ENCODE measurements around the gene BCKDK.

Gene BCKDK

DNA sequence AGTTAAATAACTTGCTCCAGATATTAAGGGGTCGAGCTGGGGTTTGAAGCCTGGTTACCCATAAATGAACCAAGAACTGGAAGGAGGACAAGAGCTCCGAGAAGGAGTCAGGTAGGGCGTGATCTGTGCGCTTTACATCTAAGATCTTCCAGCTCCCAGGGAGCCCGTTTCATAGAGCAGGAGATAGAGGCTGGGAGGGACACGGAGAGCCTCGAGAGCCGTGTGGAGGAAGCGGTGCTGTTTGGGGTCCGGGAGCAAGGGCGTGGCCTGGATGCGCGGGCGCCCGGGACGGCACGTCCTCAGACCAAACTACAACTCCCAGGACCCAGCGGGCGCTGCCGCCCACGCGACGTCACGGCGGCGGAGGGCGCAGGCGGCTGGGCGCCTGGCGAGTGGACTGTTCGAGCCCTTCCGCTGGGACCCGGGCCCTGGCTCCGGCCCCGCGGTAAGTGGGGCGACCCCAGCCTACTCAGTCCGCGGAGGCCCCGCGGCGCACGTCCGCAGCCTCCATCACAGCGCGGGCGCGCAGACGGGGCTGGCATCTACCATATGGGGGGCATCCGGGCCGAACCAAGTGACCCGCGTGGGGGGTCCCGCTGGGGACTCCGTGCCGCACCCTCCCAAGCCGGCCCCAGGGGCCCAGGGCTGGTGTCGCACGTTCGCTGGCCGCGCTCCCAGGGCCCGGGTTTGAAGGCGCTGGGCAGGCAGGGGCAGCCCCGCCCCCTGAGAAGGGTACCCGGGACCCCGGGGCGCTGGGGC lies at the start of gene BCKDK:
Gene BCKDK, plus strand, starts transcription at position 352 of the 759 bp plus-strand sequence. CDS start 838 bp downstream, outside the sequence.
- DNase-seq: peak; percentile 78

DNA sequence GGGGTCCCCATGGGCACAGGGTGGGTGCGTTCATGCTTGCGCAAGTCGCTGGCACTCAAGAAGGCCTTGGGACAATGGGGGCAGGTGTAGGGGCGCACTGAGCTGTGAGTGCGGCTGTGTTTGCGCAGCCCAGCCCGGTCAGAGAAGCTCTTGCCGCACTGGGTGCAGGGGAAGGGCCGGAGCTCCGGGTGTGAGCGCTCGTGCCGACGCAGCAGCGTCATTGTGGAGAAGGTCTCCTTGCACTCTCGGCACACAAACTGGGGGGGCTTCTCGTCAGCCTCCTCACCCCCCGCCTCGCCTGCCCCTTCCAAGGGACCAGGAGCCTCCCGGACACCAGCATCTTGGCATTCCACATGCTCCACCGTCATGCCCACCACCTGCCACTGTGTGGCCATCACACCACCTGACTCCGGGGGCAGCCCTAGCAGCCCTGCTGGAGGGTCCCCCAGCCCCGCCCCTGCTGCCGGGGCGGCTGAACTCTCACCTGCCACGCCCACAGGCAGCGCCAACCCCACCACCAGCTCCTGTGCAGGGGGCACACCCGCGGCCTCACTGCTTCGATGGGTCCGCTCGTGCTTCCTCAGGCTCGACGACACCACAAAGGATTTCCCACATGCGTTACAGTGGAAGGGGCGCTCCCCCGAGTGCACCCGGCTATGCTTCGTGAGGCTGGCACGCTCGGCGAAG lies 46.9 kb upstream of the BCKDK start:
- DNase-seq: no peak

DNA sequence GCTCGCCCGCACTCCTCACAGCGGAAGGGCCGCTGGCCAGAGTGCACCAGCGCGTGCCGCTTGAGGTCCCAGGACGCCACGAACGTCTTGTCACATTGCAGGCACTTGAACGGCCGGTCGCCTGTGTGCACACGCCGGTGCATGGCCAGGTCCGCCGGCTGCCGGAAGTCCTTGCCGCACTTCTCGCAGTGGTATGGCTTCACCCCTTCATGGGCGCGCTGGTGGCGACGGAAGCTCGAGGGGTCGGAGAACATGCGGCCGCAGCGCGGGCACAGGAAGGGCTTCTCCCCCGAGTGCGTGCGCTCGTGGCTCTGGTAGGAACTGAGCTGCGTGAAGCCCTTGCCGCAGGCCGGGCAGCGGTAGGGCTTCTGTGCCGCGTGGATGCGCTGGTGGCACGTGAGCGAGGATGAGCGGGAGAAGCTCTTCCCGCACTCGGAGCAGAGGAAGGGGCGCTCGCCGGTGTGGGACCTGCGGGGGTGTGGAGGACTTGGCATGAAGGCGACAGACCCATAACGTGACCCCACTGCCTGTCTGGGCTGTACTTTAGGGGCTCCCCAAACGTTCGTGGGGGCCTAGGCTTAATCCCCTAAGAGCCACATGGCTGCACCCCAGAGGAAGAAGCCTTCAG lies 46.3 kb upstream of the BCKDK start:
- DNase-seq: no peak

- DNase-seq: no peak
Measured at GRCh38 chr16:31063495-31063842, 44.7 kb upstream of the BCKDK start.

GRCh38 chr16:31063843-31064611 lies 44.2 kb upstream of the BCKDK start:
- no peak for DNase-seq

DNA sequence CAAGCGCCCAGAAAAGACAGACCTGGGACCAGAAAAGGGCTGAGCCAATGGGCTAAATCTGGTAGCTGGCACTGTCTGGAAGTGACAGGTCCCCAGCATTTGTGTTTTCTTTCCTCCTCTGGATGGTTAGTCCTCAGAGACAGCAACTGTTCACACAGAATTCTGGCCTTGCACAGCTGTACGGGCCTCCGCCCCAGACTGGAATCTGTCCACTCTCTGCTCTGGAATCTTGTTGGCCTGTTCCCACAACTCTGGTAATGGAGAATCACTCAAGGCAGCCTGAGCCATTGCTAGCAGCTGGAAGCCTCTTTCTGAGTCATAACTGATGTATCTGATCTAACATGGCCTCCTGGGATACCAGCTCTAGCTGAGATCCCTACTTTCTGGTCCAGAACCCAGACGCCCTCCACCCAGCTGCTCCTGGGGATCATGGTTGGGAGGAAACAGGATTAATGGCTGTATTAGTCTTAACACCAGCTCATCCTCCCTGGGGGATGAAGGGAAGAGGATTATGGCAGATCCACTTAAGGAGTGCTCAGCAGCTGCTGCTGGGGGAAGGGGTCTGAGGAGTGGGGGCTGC lies 43.2 kb upstream of the BCKDK start:
- DNase-seq: no peak

DNA sequence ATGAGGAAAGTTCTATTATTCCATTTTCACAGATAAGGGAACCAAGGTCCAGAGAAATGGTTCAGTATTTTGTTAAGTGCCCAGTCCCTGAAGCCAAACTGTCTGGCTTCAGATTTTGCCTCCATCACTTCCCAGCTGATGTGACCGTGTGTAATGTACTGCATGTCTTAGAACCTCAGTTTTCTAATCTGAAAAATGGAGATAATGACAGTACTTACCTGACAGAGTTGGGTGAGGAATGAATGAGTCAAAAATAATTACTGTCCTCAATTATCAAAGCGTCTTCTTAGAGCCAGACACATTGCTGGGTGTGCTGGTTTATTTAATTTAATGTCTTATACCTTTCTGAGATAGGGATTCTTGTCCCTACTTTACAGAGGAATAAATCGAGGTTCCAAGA lies 40.8 kb upstream of the BCKDK start:
- no peak for DNase-seq

GRCh38 chr16:31071861-31072260 lies 36.3 kb upstream of the BCKDK start:
- DNase-seq: no peak

GRCh38 chr16:31072540-31073141 lies 35.5 kb upstream of the BCKDK start:
- DNase-seq: peak in 1 of 2 donors; percentile 29

DNA sequence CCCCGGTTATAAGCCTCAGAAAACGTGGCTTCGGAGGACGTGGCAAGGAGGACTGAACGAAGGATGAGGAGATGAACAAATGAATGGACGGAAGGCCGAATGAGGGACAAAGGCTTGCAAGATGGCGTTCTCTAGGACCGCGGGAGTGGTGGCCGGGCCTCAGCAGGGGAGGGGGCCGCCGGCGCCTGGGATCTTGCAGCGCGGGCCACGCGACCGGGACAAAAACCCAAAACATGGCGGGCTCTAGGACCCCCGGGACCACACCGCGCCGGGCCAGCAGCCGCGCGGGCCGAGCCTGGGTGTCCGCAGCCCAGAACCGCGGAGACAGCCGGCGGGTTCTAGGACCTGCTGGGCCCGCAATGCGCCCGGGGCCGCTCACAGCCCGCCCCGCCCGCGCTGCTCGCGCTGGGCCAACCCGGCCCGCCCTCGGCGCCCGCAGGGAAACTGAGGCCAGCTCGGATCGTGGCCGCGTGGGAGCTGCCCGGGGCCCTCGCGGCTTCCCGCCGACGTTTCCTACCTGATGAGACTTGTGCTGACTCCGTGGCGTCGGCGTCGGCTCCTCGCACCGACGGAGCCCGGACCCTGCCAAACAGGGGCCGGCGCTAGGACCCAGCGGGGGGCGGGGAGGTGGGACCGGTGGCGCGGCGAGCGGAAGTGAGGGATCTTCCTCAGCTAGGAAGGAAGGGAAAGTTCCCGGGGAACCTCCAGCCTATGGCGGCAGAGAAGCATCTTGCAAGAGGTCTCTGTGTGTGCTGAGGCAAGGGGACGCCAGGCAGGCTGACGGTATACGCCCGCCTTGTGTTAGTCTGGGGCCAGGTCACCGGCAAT lies 34.8 kb upstream of the BCKDK start:
- peak; percentile 84 to 85 for DNase-seq

DNA sequence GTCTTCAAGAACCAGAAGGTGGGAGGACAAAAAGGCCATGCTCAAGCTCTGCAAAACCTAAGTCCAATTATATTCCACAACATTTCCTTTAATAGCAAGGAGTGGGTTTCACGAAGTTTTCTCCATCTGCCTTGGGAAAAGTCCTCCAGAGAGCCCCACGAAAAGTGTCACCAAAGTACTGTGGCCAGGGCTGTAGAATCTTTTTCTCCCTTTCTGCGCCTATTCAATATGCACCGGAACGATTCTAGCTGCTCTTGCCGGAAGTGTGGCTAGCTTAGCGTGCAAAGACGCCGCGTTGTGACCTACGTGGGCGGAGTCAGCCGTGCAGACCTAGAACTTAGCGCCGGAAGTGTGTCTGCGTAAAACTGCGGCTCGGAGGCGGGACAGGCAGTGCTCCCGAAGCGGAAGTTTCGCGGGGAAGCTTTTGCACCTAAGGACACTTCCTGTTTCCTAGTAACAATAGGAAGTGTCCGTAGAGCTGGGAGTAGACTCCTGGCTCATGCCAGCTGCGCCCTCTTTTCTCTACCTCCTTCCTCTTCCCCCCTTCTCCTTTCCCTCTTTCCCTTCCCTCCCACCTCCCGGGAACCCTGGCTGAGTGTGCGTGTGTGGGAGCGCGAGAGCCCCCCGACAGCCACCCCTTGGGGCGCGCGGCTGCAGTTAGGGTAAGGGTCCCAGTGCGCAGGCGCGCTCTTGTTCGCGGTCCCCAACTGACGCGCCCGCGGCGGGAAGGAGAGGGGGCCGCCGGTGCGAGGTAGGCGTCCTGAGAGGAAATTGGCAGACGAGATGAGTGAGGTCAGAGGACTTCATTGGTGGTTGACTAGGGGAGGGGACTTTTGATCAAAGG lies 34.0 kb upstream of the BCKDK start, which contains the start of the genes ZNF646 and ZNF668:
Gene ZNF646, plus strand, starts transcription at position 453 of the 844 bp plus-strand sequence. CDS start 1,903 bp downstream, outside the sequence.
Gene ZNF668, minus strand, starts transcription at position 271 of the 844 bp plus-strand sequence. CDS start 9,781 bp downstream, outside the sequence.
- peak; percentile 93 to 94 for DNase-seq

DNA sequence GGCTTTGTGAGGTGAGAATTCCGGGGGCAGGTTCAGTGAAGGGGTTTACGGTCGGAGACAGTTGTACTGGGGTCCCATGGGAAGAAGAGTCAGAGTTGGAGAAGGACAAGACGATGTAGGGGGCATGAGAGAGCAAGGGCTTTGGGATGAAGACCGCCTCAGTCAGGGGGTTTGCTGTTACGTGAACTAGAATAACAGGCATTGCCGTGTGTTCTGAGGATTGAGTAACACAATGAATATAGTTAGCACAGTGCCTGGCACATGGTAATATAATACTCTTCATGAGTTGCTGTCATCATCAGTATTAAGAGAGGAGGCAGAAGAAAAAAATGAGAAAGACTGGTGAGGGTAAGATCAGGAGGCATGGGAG lies 33.4 kb upstream of the BCKDK start:
- no peak for DNase-seq

GRCh38 chr16:31076319-31076718 lies 31.9 kb upstream of the BCKDK start:
- DNase-seq: no peak

GRCh38 chr16:31077024-31077423 lies 31.2 kb upstream of the BCKDK start:
- DNase-seq: no peak

GRCh38 chr16:31077592-31078396 lies 30.4 kb upstream of the BCKDK start:
- DNase-seq: no peak

DNA sequence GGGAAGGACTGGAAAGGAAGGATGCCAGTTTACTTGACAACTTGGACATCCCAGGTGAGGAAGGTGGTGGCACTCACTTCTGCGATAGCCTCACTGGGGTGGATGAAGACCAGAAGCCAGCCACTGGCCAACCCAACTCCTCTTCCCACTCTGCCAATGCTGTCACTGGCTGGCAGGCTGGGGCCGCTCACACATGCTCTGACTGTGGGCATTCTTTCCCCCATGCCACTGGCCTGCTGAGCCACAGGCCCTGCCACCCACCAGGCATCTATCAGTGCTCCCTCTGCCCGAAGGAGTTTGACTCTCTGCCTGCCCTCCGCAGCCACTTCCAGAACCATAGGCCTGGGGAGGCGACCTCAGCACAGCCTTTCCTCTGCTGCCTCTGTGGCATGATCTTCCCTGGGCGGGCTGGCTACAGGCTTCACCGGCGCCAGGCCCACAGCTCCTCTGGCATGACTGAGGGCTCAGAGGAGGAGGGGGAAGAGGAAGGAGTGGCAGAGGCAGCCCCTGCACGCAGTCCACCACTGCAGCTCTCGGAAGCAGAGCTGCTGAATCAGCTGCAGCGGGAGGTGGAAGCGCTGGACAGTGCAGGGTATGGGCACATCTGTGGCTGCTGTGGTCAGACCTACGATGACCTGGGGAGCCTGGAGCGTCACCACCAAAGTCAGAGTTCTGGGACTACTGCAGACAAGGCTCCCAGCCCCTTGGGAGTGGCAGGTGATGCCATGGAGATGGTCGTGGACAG lies 29.4 kb upstream of the BCKDK start:
- no peak for DNase-seq

- no peak for DNase-seq
Measured at GRCh38 chr16:31079342-31079944, 28.7 kb upstream of the BCKDK start.

GRCh38 chr16:31080035-31080629 lies 28.1 kb upstream of the BCKDK start:
- no peak for DNase-seq
